Mammary epithelial cell (primary cell): ENCODE results near the gene NUP188.

ENCODE experiments used
- CTCF ChIP-seq, 2 donors: IDR thresholded peaks in 1 of 2; conservative IDR thresholded peaks in 1 of 2; 2 replicates each; pipeline ENCODE4 v1.5.1; 2011 to 2012; ENCODE audit warnings: inconsistent platforms in 2 of 2, low read length in 2 of 2, mild to moderate bottlenecking in 2 of 2, control low read depth in 1 of 2, low read depth in 1 of 2; ENCODE audit not compliant: insufficient read depth in 1 of 2; ENCODE audit errors: extremely low read depth in 1 of 2
- EZH2 ChIP-seq: IDR thresholded peaks from 2 replicates; pipeline ENCODE4 v1.6.1; 2012; ENCODE audit warnings: low read length, inconsistent platforms, borderline replicate concordance

DNA sequence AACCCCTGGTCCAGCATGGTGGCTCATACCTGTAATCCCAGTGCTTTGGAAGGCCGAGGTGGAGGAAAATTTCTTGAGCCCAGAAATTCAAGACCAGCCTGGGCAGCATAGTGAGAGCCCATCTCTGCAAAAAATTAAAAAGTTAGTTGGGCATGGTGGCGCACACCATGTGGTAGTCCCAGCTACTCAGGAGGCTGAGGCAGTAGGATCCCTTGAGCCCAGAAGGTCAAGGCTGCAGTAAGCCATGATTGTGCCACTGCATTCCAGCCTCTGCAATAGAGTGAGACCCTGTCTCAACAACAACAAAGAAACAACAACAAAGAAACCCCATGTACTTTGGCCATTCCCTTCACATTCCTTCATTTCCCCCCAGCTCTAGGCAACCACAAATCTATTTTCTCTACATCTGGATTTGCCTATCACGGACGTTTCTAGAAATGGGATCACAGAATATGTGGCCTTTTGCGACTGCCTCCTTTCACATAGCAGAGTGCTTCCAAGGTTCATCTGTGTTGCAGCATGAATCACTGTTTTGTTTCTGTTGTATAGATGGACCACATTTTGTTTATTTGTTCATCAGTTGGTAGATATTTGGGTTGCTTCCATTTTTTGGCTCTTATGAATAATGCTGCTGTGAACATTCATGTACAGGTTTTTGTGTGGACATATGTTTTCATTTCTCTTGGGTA is 106.8 kb downstream of the NUP188 start:
- TF ChIP-seq CTCF (conservative IDR thresholded peaks at IDR 0.05 in 1 of 2, IDR thresholded peaks at IDR 0.05 in 1 of 2; ENCODE audit: extremely low read depth in 1 of 2, insufficient read depth in 1 of 2, low read depth in 1 of 2, low read length in 2 of 2) (no peak), EZH2 (no peak)
